IMR-90 (cell line): ENCODE measurements around the gene MIEF1.

Experiments
- CEBPB ChIP-seq: IDR thresholded peaks from 2 replicates; pipeline ENCODE4 v1.6.1; 2012; ENCODE audit warnings: low read depth, low read length, improper control_type of control experiment
- ELK1 ChIP-seq: fragments of 150-350 bp; IDR thresholded peaks from 2 replicates; pipeline ENCODE4 v1.6.1; 2016; ENCODE audit warnings: low read depth, mild to moderate bottlenecking, low read length, moderate library complexity, borderline replicate concordance
- MAFK ChIP-seq: IDR thresholded peaks from 2 replicates; pipeline ENCODE4 v1.6.1; 2012; ENCODE audit warnings: low read depth, low read length, improper control_type of control experiment
- MAZ ChIP-seq: IDR thresholded peaks from 2 replicates; pipeline ENCODE4 v1.6.1; 2012; ENCODE audit warnings: low read depth, mild to moderate bottlenecking, low read length, improper control_type of control experiment, moderate library complexity, borderline replicate concordance
- MXI1 ChIP-seq: IDR thresholded peaks from 2 replicates; pipeline ENCODE4 v1.6.1; 2012; ENCODE audit warnings: low read depth, mild to moderate bottlenecking, low read length, moderate library complexity, borderline replicate concordance
- POLR2A ChIP-seq: IDR thresholded peaks from 2 replicates; pipeline ENCODE4 v1.6.1; 2012; ENCODE audit warnings: mild to moderate bottlenecking, low read depth, low read length
- RCOR1 ChIP-seq: IDR thresholded peaks from 2 replicates; pipeline ENCODE4 v1.6.1; 2012; ENCODE audit warnings: mild to moderate bottlenecking, low read length, improper control_type of control experiment; ENCODE audit not compliant: insufficient replicate concordance
- RFX5 ChIP-seq: IDR thresholded peaks from 2 replicates; pipeline ENCODE4 v1.8.0; 2012; ENCODE audit warnings: low read depth, mild to moderate bottlenecking, low read length, moderate library complexity
- USF2 ChIP-seq: fragments of 150-350 bp; IDR thresholded peaks from 2 replicates; pipeline ENCODE4 v1.6.1; 2017; ENCODE audit warnings: mild to moderate bottlenecking, antibody characterized with exemption, low read length, low read depth
- TF ChIP-seq, protein P1 (sequence below): conservative IDR thresholded peaks from 2 replicates; pipeline ENCODE4 v1.5.1; 2012; ENCODE audit warnings: mild to moderate bottlenecking, low read depth, low read length, improper control_type of control experiment

- TF ChIP-seq, protein P1, sequence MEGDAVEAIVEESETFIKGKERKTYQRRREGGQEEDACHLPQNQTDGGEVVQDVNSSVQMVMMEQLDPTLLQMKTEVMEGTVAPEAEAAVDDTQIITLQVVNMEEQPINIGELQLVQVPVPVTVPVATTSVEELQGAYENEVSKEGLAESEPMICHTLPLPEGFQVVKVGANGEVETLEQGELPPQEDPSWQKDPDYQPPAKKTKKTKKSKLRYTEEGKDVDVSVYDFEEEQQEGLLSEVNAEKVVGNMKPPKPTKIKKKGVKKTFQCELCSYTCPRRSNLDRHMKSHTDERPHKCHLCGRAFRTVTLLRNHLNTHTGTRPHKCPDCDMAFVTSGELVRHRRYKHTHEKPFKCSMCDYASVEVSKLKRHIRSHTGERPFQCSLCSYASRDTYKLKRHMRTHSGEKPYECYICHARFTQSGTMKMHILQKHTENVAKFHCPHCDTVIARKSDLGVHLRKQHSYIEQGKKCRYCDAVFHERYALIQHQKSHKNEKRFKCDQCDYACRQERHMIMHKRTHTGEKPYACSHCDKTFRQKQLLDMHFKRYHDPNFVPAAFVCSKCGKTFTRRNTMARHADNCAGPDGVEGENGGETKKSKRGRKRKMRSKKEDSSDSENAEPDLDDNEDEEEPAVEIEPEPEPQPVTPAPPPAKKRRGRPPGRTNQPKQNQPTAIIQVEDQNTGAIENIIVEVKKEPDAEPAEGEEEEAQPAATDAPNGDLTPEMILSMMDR, result no peak
- TF ChIP-seq POLR2A, result no peak
- no peak for TF ChIP-seq MAZ
- TF ChIP-seq MXI1, result no peak
- no peak for TF ChIP-seq ELK1
- no peak for TF ChIP-seq RCOR1
- TF ChIP-seq MAFK, result no peak
- no peak for TF ChIP-seq USF2
- TF ChIP-seq CEBPB, result no peak
- TF ChIP-seq RFX5, result no peak
Measured at GRCh38 chr22:39494471-39495120, 7.5 kb upstream of the MIEF1 start.
